Measurements from ENCODE around the gene HOATZ.

DNA sequence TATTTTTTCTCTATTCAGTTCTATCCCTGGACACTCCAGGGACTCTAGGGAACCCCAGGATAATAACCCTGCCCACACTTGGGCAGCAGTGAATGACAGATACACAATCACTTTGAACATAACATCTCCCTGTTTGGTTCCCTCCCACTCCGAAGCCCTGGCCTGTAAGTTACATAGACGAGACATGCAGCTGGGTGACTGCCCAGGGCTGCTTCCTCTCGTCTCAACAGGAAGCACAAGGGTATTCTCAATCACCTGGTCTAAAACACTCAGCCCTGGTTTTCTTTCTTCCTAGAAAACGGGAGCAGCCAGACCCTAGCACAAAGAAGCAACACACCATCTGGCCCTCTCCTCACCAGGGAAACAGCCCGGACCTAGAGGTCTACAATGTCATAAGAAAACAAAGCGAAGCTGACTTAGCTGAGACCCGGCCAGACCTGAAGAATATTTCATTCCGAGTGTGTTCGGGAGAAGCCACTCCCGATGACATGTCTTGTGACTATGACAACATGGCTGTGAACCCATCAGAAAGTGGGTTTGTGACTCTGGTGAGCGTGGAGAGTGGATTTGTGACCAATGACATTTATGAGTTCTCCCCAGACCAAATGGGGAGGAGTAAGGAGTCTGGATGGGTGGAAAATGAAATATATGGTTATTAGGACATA is 45.4 kb downstream of the HOATZ start:
- no peak for TF ChIP-seq CTCF (IDR thresholded peaks at IDR 0.05)
- no peak for TF ChIP-seq POLR2A (IDR thresholded peaks at IDR 0.05)

All from lower leg skin (tissue), 3 donors.